HFFc6 (cell line): Measurements from ENCODE around the gene SLC12A5. TPM values are rescaled to one million over a fixed set of nuclear protein-coding genes. Genes with fewer than 3 reads are reported as not detected.

Source experiments
- DNase-seq: peaks from one replicate; pipeline ENCODE4 v3.0.0-alpha.2; 2018
- H3K27ac Mint-ChIP-seq: 2 replicates; pipeline ENCODE4 v1.8.0; 2020; ENCODE audit warnings: mild to moderate bottlenecking, mixed read lengths
- H3K27me3 Mint-ChIP-seq: 2 replicates; pipeline ENCODE4 v1.8.0; 2021; ENCODE audit warnings: mild to moderate bottlenecking, moderate library complexity, mixed read lengths; ENCODE audit not compliant: insufficient read depth
- H3K36me3 Mint-ChIP-seq: 2 replicates; pipeline ENCODE4 v1.8.0; 2021; ENCODE audit warnings: low read depth, mixed read lengths
- H3K4me1 Mint-ChIP-seq: 2 replicates; pipeline ENCODE4 v1.8.0; 2020; ENCODE audit warnings: low read depth, mixed read lengths
- H3K4me3 Mint-ChIP-seq: 2 replicates; pipeline ENCODE4 v1.8.0; 2020; ENCODE audit warnings: mild to moderate bottlenecking, moderate library complexity, mixed read lengths
- H3K9me3 Mint-ChIP-seq: 2 replicates; pipeline ENCODE4 v1.8.0; 2020; ENCODE audit warnings: mild to moderate bottlenecking, mixed read lengths
- CTCF ChIP-seq: fragments of 200-600 bp; sonication (generic); IDR thresholded peaks from 2 replicates; pipeline ENCODE4 v1.5.0; 2021; ENCODE audit warnings: antibody characterized with exemption, mild to moderate bottlenecking
- total RNA-seq, 6 experiments: library from RNA; stranded (reverse); fragmentation: NEBNext Ultra II Directional; extraction: Animal tissue kit (Norgen Biotek cat#: 25700); gene quantifications; 2 replicates in 1 of 6; 3 replicates in 5 of 6; pipeline ENCODE4 v1.2.3, GENCODE V29; 2021

SLC12A5 gene
- total RNA-seq, 6 experiments from 2014 or later, result 0.18 to 0.82 (median 0.52) TPM; not detected in 1

- no peak for TF ChIP-seq CTCF
- no peaks in the 10 kb centered on the region for H3K4me1 Mint-ChIP-seq
- no peak for DNase-seq
- H3K9me3 Mint-ChIP-seq, result no peaks in the 10 kb centered on the region
- peaks cover 29% of the 10 kb centered on the region for H3K27me3 Mint-ChIP-seq
- H3K4me3 Mint-ChIP-seq, result no peak overlapping the region
- no peaks in the 10 kb centered on the region for H3K36me3 Mint-ChIP-seq
- H3K27ac Mint-ChIP-seq, result no peak overlapping the region
Measured at GRCh38 chr20:46051556-46052308, 22.7 kb downstream of the SLC12A5 start.

- H3K27me3 Mint-ChIP-seq, result peaks cover 31% of the 10 kb centered on the region
- TF ChIP-seq CTCF, result no peak
- H3K36me3 Mint-ChIP-seq, result no peaks in the 10 kb centered on the region
- no peak overlapping the region for H3K27ac Mint-ChIP-seq
- no peaks in the 10 kb centered on the region for H3K4me1 Mint-ChIP-seq
- H3K9me3 Mint-ChIP-seq, result no peaks in the 10 kb centered on the region
- no peak for DNase-seq
- no peak overlapping the region for H3K4me3 Mint-ChIP-seq
Measured at GRCh38 chr20:46053416-46053815, 24.4 kb downstream of the SLC12A5 start.

GRCh38 chr20:46054606-46055005 is 25.6 kb downstream of the SLC12A5 start:
- TF ChIP-seq CTCF, result no peak
- H3K4me1 Mint-ChIP-seq, result no peaks in the 10 kb centered on the region
- DNase-seq, result no peak
- no peaks in the 10 kb centered on the region for H3K36me3 Mint-ChIP-seq
- H3K4me3 Mint-ChIP-seq, result no peak overlapping the region
- H3K27me3 Mint-ChIP-seq, result peaks cover 35% of the 10 kb centered on the region
- H3K9me3 Mint-ChIP-seq, result no peaks in the 10 kb centered on the region
- no peak overlapping the region for H3K27ac Mint-ChIP-seq

- H3K36me3 Mint-ChIP-seq, result no peaks in the 10 kb centered on the region
- no peak for DNase-seq
- peaks cover under 1% of the 10 kb centered on the region; the same call in 1 of the 2 replicates for H3K4me1 Mint-ChIP-seq
- no peaks in the 10 kb centered on the region for H3K9me3 Mint-ChIP-seq
- H3K4me3 Mint-ChIP-seq, result no peak overlapping the region
- peaks cover 28% of the 10 kb centered on the region for H3K27me3 Mint-ChIP-seq
- no peak overlapping the region for H3K27ac Mint-ChIP-seq
- TF ChIP-seq CTCF, result no peak
Measured at GRCh38 chr20:46055269-46055668, 26.3 kb downstream of the SLC12A5 start.

GRCh38 chr20:46056027-46056833 is 27.2 kb downstream of the SLC12A5 start:
- H3K9me3 Mint-ChIP-seq, result no peaks in the 10 kb centered on the region
- no peak overlapping the region for H3K27ac Mint-ChIP-seq
- H3K4me3 Mint-ChIP-seq, result no peak overlapping the region
- peaks cover 23% of the 10 kb centered on the region for H3K27me3 Mint-ChIP-seq
- peaks cover 3% of the 10 kb centered on the region; the same call in 1 of the 2 replicates for H3K36me3 Mint-ChIP-seq
- H3K4me1 Mint-ChIP-seq, result peaks cover 6% of the 10 kb centered on the region; the same call in 1 of the 2 replicates
- DNase-seq, result no peak
- no peak for TF ChIP-seq CTCF
